GM18909 (cell line): Measurements from ENCODE around the gene KLHL6.
"Not testable (repeated sequence)": the region's sequence is repeated elsewhere in the genome, so short reads cannot be mapped to it uniquely, and the experiment has no call there.

Experiments
- ATAC-seq: cut with Tn5 transposase; IDR thresholded peaks from one replicate; pipeline ENCODE4 v1.9.1; 2021; ENCODE audit warnings: mild to moderate bottlenecking; ENCODE audit not compliant: unreplicated experiment, poor library complexity

Gene KLHL6

DNA sequence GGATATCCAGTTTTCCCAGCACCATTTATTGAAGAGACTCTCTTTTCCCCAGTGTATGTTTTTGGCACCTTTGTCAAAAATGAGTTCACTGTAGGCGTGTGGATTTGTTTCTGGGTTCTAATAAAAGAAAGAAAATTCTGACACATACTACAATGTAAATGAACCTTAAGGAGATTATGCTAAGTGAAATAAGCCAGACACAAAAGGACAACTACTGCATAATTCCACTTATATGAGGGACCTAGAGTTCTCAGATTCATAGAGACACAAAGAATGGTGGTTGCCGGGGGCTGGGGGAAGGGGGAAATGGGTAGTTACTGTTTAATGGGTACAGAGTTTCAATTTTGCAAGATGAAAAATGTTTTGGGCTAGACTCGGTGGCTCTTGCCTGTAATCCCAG is 14.7 kb upstream of the KLHL6 start:
- ATAC-seq, result not testable (repeated sequence)

DNA sequence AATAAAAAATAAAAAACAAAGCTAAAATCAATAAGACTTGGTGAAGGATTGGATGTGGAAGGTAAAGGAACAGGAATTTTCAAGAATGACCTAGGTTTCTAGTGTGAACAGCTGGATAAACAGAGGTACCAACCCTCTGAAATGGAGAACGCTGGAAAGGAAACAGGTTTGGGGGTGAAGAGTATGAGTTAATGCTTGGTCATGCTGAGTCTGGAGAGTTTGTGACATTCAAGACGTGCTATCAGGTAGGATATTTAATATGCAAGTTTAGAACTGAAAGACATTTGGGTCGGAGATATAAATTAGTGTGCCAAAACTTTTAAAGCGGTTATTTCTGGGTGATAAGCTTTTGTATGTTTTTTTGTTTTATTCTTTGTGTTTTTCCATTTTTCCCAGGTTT is 11.4 kb upstream of the KLHL6 start:
- no peak for ATAC-seq

DNA sequence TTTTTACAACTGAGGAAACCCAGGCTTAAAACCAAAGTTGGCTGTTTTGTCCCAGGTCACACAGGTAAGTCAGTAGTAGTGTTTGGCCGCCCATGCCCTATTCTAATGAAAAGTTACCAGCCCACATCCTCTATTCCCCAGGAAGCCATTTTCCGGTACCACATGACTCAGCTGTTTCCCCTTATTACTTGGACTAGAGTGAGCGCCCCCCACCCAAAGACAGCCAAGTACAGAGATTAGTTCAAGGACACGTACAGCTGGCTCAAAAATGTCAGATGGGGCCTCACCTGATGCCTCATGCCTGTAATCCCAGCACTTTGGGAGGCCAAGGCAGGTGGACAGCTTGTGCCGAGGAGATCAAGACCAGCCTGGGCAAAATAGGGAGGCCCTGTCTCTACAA is 8.5 kb upstream of the KLHL6 start:
- no peak for ATAC-seq

DNA sequence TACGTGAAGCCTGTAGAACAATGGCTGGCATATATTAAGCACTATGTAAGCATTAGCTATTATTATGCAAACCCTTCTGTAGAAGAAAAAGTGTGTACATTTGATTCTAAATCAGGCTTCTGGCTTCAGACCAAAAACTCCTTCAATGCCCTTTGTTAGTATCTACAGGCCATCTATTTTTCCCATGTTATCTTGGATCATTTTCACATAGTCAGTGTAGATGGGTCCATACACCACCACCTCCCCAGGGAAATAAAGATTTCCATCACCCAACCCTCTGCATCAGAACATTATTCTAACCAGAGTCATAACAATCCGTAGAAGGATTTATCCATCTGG is 8.0 kb upstream of the KLHL6 start:
- ATAC-seq, result no peak

DNA sequence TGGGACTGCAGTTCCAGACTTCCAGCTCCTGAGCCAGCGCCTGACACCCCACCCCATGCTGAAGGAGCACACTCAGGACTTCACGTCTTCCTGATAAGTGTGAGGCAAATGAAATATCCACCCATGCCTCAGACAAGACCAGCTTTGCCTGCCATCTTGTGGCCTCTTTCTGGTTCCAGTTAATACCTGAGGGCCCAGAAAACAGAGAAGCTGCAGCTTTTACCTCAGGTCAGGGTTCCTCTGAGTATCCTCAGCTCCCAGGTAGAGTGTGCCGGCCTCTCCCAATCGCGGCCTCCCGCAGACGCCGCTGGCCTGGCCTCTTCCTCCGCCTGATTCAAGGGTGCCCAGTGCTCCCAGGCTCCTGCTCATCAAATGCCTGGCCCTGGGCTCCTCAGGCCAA is 5.1 kb upstream of the KLHL6 start:
- no peak for ATAC-seq

DNA sequence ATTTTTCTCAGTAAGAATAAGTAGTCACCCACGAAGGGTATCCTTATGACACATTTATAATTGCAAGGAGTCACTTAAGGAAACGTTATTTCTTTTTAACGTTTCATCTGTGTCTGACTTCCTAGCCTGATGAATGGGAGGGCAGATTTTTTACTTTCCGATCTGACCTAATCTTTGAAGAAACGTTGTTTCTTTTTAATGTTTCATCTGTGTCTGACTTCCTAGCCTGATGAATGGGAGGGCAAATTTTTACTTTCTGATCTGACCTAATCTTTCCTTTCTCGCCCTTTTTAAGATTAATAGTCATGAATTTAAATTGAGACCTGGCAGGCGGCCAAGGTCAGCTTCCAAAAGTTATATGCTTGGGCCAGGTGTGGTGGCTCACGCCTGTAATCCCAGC is 3.0 kb upstream of the KLHL6 start:
- ATAC-seq, result no peak

DNA sequence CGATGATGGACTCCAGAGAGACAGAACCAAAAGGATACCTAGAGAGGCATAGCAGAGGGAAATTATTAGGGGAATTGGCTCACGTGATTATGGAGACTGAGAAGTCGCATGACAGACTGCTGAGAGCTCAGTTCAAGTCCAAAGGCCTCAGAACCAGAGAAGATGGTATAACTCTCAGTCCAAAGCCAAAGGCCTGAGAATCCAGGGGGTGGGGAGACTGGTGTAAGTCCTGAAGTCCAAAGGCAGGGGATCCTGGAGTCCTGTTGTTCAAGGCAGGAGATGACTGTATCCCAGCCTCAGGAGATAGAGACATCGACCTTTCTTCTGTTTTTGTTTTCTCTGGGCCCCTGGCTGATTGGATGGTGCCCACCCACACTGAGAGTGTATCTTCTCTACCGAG is 1.2 kb upstream of the KLHL6 start:
- no peak for ATAC-seq

DNA sequence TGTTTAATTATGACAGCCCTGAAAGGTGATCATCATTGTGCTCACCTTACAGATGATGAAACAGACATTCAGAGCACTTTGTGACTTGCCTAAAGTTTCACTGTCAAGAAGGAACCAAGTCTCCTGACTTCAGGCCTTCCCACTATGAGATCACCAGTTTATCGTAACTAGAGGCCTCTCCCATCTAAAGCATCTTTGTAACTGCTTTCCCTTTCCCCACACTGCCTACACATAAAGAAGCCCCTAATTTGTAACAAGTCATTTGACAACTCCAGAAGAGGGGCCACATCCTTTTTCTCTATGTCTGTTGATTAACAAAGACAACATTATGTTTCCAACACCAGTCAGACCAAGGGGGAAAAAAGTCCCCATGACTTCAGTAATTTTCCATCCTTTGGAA is 1.1 kb downstream of the KLHL6 start:
- peak; percentile 43 for ATAC-seq

DNA sequence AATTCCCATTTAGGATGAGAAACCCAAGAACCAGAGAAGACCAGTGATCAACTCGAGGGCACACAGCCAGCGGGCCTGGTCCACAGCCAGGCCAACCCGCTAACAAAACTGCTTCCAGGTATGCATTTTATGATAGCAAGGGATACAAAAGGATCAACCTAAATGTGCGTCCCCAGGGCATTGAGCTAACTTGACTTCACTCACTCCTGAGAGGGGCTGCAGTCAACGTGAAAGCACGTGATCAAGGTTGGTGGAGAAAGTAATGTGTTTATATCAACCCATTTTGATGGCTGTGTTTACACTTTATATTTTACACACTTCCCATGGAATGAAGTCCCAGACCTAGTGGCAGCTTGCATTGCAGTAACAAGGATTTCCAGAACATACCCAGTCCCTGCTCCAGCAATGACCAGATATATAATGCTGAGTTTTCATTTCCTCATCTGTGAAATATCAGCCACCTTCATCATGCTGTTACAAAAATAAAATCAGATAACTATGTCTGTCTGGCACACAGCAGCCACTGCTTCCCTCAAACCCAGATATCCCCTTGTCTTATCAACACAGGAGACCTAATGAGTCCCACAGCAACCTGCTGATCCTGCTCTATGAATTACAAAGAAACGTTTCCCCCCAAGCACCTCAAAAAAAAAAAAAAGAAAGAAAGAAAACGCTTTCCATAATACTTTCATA is 2.0 kb downstream of the KLHL6 start:
- no peak for ATAC-seq

DNA sequence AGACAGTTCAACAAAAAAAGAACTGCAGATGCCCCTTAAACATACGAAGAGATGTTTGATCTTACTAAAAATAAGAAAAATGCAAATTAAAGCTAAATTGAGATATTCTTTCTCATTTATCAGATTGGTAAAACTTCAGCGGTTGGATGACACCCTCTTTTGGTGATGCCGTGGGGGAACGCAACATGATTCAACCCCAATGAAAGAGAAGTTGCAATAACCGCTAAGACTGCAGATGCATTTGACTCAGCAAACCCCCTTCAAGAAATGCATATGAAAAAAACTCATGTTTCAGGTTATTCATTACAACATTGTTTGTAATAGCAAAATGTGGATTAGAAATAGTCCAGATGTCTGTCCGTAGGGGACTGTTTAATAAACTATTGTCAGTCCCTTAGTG is 3.6 kb downstream of the KLHL6 start:
- no peak for ATAC-seq

DNA sequence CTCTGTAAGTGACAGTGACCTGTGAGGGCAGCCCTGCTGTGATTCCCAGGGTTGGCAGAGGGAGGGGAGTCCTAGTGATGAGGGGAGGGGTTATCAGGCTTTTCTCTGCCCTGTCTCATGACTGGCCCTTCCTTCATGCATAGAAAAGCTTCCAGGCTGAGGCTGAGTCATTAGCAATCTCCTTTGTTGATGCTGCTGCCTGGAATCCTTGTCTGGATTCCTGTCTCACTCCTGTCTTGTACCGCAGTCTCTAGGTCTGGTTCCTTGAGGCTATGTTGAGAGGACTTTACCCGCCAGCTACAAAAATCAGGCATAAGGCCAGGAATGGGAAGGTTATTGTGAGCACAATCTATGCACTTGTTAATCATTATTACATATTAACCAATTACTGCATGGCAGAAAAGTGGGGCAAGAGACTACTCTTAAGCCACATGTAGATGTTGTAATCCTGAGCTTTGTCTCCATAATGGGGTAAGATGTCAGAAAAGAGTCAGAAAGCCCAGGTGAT is 7.2 kb downstream of the KLHL6 start:
- ATAC-seq, result no peak

DNA sequence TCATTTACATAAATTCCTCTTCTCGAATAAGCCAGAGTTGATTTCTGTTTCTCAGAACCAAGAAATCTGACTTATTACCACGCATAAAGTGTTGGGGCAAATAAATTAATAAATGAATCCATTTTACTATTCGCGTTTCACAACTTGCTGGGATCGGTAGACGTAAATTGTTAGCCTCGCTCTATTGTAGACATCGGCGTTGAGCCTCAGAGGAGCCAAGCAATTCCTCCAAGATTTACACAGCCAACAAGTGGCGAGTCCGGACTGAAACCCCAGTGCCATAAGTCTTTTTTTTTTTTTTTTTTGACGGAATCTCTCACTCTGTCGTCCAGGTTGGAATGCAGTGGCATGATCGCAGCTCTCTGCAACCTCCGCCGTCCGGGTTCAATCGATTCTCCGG is 8.9 kb downstream of the KLHL6 start:
- no peak for ATAC-seq

DNA sequence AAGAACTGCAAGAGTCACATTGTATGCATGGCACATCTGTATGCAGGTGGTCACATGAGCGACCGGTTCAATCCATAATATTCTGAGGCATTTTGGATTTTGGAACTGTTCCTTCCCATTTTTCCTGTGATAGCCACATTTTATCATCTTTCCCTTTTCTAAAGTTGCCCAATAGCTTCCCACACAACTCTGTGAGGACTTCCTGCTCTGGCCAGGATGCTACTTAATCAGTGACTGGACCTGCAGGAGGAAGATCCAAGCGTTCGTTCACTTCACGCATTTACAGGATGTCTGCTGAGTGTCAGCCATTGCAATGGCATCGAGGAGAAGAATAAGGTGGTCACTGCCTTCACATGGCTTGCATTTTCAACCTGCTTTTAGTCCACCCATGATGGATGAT is 9.8 kb downstream of the KLHL6 start:
- no peak for ATAC-seq

DNA sequence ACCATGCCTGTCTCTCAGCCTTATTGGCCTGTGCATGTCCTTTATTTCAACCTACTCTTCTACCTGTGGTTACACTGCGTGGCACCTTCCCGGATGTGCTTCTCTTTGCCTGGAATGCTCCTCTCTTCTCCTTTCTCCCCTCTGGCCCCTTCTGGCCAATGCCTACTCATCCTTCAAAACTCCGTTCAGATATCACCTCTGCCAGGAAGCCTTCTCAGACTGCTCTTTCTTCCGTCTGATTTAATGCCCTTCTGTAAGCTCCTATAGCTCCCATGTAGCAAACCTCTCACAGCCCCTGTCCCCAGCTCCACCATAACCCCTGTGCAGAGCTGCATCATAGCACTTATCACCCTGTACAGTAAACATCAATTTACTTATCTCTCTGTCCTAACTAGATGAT is 13.2 kb downstream of the KLHL6 start:
- ATAC-seq, result no peak

DNA sequence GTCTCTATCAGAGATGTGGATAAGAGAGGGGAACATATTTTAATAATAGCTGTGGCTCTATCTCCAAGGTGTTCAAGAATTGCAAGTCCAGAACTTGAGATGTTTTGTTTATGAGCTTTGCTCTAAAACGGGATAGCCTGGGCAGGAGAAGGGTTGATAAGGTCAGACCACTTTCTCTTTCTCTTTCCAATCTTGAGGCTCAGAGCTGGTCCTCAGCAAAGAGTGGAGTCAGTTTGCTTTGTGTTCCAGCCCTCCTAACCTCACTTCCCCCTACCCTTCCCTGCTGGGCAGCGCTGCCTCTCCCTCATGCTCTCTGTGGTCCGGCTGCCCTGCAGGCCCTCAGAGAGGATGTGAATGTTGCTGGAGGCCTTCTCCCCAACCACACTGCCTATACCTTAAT is 13.8 kb downstream of the KLHL6 start:
- ATAC-seq, result no peak

DNA sequence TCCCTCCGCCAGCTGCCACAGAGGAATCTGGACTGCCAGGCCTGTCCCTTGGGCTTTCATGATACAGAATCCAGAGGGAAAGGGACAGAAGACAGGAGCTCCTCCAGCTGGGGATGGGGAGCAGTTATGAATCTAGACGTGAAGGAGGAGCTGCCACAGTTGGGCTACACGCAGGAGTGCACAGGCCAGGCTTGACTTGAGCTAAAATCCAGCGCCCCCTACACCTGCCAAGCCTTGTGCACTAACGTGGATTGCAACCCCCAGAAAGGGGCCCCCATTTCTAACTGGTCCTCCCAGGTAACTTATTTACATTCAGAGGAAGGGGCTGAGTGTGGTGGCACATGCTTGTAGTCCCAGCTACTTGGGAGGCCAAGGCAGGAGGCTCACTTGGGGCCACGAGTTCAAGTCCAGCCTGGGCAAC is 14.3 kb downstream of the KLHL6 start:
- ATAC-seq, result no peak

DNA sequence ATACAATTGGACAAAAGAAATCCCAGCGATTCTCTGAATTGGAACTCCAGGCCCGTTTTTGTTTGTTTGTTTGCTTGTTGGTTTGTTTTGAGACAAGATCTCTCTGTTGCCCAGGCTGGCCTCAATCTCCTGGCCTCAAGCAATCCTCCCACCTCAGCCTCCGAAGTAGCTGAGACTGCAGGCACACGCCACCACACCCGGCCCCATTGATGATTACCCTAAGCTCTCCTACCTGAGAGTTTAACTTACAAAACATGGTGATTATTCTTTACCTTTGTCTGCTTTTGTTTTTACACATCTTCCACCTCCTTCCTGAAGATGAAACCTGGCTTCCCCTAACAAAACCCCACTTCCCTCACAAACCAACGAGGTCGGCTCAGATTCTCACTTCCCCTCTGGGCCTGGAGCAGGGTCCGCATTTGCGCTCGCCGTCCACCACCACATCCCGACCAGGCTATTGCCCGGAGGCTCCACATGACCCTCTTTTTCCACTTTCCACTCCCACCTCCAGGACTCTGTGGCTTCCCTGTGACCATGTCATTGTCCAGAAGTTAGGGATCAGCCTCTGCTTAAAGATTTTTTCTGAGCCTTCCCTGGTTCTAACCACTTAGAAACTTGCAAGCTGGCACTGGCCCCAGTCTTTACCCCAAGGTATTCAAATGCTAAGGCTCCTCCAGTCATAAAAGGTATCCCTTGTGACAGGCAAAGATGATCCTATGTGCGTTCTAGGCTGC is 14.8 kb downstream of the KLHL6 start:
- ATAC-seq, result peak; percentile 43

DNA sequence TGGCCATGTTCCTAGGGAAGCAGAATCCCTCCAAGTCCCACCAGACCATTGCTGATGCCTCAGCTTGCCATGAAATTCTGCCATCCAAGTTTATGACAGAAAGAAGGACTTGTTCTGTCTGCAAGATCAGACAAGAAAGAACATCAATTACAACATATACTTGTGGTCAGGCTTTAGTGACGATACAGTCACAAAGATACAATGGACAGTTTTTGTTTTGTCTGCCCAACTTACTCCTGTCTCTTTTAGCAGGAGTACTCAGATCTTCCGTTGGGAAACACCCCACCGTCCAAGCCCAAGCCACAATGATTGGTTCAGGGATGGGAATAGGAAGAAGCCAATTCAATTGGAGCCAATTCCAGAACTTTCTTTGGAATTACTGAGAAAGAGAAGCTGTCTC is 15.7 kb downstream of the KLHL6 start:
- no peak for ATAC-seq

DNA sequence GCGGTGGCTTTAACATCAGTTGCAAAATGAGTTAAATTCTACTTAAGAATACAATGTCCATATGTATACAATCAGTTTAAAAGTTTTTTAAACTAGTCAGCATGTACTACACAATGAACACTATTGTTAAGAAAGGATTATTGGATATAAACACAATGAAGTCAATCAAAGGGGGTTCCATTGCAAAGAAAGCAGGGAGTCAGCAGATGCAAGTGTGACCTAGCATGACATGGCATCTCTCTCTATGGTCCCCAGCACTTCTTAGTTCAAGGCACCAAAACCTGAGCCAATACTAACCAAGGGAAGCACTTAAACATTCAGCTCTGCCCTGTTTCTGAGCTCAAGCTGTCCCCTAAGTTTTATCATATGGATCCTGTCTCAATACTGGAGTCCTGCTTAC is 17.0 kb downstream of the KLHL6 start:
- ATAC-seq, result no peak

DNA sequence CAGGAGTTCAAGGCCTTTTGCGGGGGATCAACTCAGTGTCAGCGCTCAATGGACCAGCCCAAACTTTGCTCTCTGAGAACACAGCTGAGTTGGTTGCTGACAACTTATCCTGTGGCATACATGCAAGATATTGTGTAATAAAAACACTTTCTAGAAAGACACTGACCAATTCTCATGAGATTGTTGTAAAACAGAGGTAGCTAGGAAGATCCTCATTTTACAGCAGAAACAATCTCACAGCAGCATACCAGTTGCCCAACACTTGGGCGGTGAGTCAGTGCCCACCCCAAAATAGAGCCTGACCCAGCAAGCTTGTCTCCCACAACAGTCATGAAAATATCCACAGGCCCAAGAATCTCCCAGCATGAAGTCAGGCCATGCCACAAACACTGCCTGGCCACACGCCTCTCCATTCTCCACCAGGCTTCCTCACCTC is 18.2 kb downstream of the KLHL6 start:
- no peak for ATAC-seq

DNA sequence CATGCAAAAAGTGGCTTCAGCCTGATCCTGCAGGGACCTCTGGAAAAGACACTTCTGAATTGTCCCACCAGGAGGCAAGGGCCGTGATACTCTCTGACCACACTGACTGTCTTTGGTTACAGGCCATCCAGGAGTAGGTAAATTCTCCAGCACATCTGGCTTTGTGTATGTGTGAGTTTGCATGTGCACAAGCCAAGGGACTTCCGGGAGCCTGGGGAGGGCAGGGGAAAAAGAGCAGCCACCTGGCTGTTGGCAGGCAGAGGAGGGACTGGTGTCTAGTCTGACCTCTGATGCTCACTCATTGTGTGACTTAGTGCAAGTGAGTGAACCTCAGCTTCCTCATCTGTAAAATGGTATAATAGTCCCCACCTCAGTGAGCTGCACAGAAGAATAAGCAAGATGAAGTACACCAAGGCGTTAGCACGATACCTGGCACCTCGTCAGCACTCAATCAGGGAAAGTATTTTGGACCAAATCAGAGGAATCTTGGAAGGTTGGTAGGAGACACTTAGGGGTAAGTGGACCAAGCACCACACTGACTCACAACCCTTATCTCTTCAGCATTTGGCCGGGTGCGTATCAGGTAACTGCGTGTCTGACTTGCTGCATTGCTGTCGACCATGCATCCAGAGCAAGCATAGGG is 19.1 kb downstream of the KLHL6 start:
- peak; percentile 49 for ATAC-seq

DNA sequence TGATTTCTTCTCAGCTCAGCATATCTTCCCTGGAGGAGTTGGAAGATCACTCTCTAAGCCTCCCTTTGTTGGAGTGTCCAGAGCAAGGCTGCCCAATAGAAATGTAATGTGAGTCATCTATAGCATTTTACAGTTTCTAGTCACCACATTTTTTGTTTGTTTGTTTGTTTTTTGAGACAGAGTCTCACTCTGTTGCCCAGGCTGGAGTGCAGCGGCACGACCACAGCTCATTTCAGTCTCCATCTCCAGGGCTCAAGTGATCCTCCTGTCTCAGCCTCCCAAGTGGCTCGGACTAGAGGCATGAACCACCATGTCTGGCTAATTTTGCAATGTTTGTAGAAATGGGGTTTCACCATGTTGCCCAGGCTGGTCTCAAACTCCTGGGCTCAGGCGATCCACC is 21.3 kb downstream of the KLHL6 start:
- ATAC-seq, result no peak
